ENCODE results near the gene RNLS.

Gene RNLS

GRCh38 chr10:88245974-88246511, 337.1 kb downstream of the RNLS start:
- no peak for DNase-seq

GRCh38 chr10:88244781-88245625, 338.1 kb downstream of the RNLS start:
- DNase-seq: no peak

- no peak for DNase-seq
Observed at GRCh38 chr10:88243836-88244730, 339.0 kb downstream of the RNLS start.

DNA sequence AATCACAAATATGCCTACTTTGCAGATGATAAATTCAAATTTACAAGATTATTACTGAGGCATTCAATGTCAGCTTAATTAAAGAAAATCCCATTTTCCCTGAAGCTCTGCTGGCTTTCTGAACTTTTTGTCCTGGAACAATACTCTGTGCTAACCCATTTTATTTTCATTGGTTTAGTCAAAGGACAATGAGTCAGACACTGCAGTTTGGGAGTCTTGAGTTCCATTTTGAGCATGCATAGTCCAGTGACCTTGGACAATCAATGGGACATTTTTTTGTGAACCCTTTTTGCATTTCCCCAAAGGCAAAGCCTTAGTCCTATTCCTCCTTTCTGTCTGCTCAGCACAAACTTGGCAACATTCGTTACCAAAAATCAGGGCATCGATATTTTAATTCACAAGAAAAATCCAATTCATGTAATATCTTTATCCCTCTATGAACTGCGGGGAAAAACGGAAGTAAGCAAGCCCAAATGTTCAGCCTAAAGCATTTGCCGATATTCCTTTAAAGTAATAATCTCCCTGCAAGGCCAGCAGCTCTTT, 339.8 kb downstream of the RNLS start:
- no peak for DNase-seq

DNA sequence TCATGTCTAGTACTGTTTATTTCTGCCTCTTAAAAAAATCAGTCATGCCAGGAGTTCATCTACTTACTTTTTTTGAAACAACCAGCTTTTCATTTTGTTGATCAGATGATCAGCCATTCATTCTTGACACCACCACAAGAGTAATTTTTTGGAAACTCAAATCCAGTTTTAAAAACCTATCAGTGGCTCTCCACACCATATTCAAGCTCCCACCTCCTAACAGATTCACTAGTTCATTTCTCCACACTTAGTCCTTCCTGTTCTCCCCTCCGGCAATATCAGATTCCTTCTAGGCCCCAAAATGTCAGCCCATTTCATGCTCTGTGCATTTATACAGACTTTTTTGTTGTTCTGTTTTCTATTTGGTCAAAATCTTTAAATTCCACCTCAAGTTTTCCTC, 341.6 kb downstream of the RNLS start:
- DNase-seq: no peak

- DNase-seq: no peak
Observed at GRCh38 chr10:88239212-88239611, 343.9 kb downstream of the RNLS start.

- no peak for DNase-seq
Observed at GRCh38 chr10:88238615-88238914, 344.6 kb downstream of the RNLS start.

GRCh38 chr10:88237896-88238614, 345.1 kb downstream of the RNLS start:
- DNase-seq: no peak

DNA sequence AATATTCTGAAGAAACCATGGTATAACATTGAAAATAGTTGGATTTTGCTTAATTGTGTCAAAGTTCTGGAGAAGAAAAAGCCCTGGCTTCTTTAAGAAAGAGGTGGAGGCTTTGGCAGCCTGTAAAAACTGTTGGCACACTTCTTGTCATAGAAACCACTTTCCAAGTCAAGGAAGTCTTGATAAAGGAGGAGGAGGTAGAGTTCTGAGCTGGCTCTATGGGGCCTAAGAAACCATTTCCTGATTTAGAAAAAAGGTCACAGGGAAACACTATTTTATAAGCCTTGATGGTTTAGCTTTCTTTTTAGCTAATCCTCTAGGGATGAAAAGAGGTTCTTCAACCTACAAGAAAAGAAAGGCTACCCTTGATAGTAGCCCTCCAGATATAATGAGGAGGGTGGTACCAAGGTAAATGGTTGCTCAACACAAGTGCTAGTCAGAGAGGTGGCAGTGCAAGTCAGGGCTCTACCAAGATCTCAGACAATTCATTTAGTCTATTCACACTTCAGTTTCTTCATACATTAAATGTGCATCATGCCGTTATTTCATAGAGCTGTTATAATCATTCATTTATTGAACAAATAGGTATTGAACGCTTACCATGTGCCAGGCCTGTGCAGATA, 346.9 kb downstream of the RNLS start:
- no peak for DNase-seq

- no peak for DNase-seq
Observed at GRCh38 chr10:88234297-88234696, 348.8 kb downstream of the RNLS start.

DNA sequence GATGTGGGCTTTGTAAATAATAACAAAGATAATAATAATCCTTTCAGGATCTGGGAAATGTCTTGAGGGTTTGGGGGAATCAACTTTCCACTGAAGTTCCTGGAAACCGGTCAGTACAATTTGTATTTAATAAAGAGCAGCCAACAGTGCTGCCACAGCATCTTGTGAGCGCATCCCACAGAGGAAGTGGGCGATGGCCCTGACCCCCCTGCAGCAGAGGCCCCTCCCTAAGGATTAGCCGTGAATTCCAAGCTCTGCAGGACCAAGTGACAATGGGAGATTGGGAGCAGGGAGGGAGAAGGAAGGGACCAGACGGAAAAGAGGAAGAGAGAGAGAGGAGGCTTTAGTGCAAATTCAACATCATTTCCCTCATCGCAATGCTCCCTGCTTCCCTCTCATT, 349.2 kb downstream of the RNLS start:
- DNase-seq: no peak

DNA sequence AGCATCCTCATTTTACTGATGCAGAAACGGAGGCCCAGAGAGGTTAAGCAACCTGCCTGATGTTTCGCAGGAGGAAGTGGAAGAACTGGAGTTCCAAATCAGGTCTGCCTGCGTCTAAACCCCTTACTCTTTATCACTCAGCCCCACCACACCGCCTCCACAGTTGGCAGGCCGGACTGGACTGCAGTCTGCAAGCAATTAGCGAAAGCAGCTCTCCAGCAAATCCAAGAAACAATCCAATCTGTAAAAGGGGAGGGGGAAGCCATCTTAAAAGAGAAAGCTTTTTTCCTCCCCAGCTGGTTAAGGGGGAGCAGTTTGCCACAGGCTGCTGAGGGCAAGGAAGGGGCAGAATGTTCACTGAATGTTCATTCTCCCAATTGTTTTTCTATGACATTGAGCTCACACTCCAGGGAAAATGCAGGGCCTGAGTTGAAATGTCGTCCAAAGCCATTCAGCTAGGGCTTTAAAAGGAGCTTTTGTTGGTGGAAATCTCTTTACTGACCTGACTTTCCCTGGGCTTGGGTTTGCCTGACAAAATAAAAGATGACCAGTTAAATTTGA, 350.1 kb downstream of the RNLS start:
- no peak for DNase-seq

GRCh38 chr10:88232029-88232895, 350.9 kb downstream of the RNLS start:
- no peak for DNase-seq

- DNase-seq: no peak
Observed at GRCh38 chr10:88230251-88230650, 352.9 kb downstream of the RNLS start.

- DNase-seq: no peak
Observed at GRCh38 chr10:88228130-88228529, 355.0 kb downstream of the RNLS start.

- no peak for DNase-seq
Observed at GRCh38 chr10:88227342-88228018, 355.6 kb downstream of the RNLS start.

GRCh38 chr10:88226891-88227290, 356.2 kb downstream of the RNLS start:
- DNase-seq: no peak

DNA sequence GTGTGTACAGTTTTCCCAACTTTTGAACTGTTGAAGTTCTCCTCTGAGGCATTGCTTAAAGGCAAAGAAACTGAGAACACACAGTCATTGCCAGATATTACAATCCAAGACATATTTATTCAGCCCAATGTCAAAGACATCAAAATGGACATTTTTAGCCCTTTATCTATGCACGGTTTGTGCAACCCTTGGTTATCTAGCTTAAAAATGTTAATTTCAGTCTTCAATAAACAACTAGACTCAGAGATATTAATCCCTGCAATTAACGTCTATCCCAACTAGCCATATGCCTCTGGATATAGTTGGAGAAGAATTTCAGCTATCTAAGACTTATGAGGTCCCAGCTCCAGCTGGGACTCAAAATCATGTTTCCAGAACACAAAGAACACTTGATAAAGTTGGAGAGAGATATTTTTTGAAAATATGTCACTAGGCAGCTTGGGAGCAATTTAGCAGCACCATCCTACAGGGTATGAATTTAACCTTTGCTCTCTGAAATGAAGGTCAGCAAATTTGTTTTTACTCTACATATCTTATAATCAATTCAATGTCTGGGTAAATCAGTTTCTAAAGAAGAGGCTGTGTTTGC, 357.0 kb downstream of the RNLS start:
- no peak for DNase-seq

Data from CD4-positive, alpha-beta T cell treated with Interleukin-4 for 1 hour (primary cell).